ENCODE data around the gene PIK3C2G.

Gene PIK3C2G

GRCh38 chr12:18339633-18340032 lies 78.3 kb downstream of the PIK3C2G start:
- no peak for FAIRE-seq
- DNase-seq (ENCODE audit: extremely low spot score, insufficient read length, low read depth) = no peak

- FAIRE-seq (no peak), DNase-seq (ENCODE audit: extremely low spot score, insufficient read length, low read depth) (no peak)
These were observed 78.9 kb downstream of the PIK3C2G start for GRCh38 chr12:18340186-18340585.

- no peak for FAIRE-seq
- no peak for DNase-seq (ENCODE audit: extremely low spot score, insufficient read length, low read depth)
These were observed 79.5 kb downstream of the PIK3C2G start for GRCh38 chr12:18340786-18341185.

GRCh38 chr12:18343708-18344107 lies 82.4 kb downstream of the PIK3C2G start:
- FAIRE-seq (no peak), DNase-seq (ENCODE audit: extremely low spot score, insufficient read length, low read depth) (no peak)

GRCh38 chr12:18345021-18345735 lies 83.9 kb downstream of the PIK3C2G start:
- DNase-seq (ENCODE audit: extremely low spot score, insufficient read length, low read depth) = no peak
- no peak for FAIRE-seq

- no peak for DNase-seq (ENCODE audit: extremely low spot score, insufficient read length, low read depth)
- FAIRE-seq = no peak
These were observed 91.0 kb downstream of the PIK3C2G start for GRCh38 chr12:18352312-18352711.

- DNase-seq (ENCODE audit: extremely low spot score, insufficient read length, low read depth) = no peak
- no peak for FAIRE-seq
These were observed 94.1 kb downstream of the PIK3C2G start for GRCh38 chr12:18355429-18355828.

- no peak for FAIRE-seq
- DNase-seq (ENCODE audit: extremely low spot score, insufficient read length, low read depth) = no peak
These were observed 96.8 kb downstream of the PIK3C2G start for GRCh38 chr12:18358077-18358476.

- DNase-seq (ENCODE audit: extremely low spot score, insufficient read length, low read depth) (no peak), FAIRE-seq (no peak)
These were observed 97.6 kb downstream of the PIK3C2G start for GRCh38 chr12:18358930-18359329.

GRCh38 chr12:18361433-18361832 lies 100.1 kb downstream of the PIK3C2G start:
- no peak for DNase-seq (ENCODE audit: extremely low spot score, insufficient read length, low read depth)
- FAIRE-seq = no peak

GRCh38 chr12:18363321-18363720 lies 102.0 kb downstream of the PIK3C2G start:
- no peak for FAIRE-seq

GRCh38 chr12:18368594-18368993 lies 107.3 kb downstream of the PIK3C2G start:
- FAIRE-seq = no peak
- DNase-seq (ENCODE audit: extremely low spot score, insufficient read length, low read depth) = no peak

More at GRCh38 chr12:18363321-18363720, 102.0 kb downstream of the PIK3C2G start:
- no peak for DNase-seq (ENCODE audit: extremely low spot score, insufficient read length, low read depth)

GRCh38 chr12:18373181-18373580 lies 111.9 kb downstream of the PIK3C2G start:
- no peak for DNase-seq (ENCODE audit: extremely low spot score, insufficient read length, low read depth)
- no peak for FAIRE-seq

- FAIRE-seq (no peak), DNase-seq (ENCODE audit: extremely low spot score, insufficient read length, low read depth) (no peak)
These were observed 113.8 kb downstream of the PIK3C2G start for GRCh38 chr12:18375131-18375530.

GRCh38 chr12:18375583-18375982 lies 114.3 kb downstream of the PIK3C2G start:
- FAIRE-seq (no peak), DNase-seq (ENCODE audit: extremely low spot score, insufficient read length, low read depth) (no peak)

GRCh38 chr12:18382236-18382885 lies 121.0 kb downstream of the PIK3C2G start:
- DNase-seq (ENCODE audit: extremely low spot score, insufficient read length, low read depth) = no peak
- no peak for FAIRE-seq

- FAIRE-seq (no peak), DNase-seq (ENCODE audit: extremely low spot score, insufficient read length, low read depth) (no peak)
These were observed 121.9 kb downstream of the PIK3C2G start for GRCh38 chr12:18383203-18383602.

GRCh38 chr12:18387706-18388105 lies 126.4 kb downstream of the PIK3C2G start:
- FAIRE-seq (no peak), DNase-seq (ENCODE audit: extremely low spot score, insufficient read length, low read depth) (no peak)

GRCh38 chr12:18389820-18390219 lies 128.5 kb downstream of the PIK3C2G start:
- DNase-seq (ENCODE audit: extremely low spot score, insufficient read length, low read depth) (no peak), FAIRE-seq (no peak)

GRCh38 chr12:18391151-18391550 lies 129.8 kb downstream of the PIK3C2G start:
- FAIRE-seq (no peak), DNase-seq (ENCODE audit: extremely low spot score, insufficient read length, low read depth) (no peak)

GRCh38 chr12:18394742-18395141 lies 133.4 kb downstream of the PIK3C2G start:
- no peak for DNase-seq (ENCODE audit: extremely low spot score, insufficient read length, low read depth)
- no peak for FAIRE-seq

- DNase-seq (ENCODE audit: extremely low spot score, insufficient read length, low read depth) = no peak
- no peak for FAIRE-seq
These were observed 138.9 kb downstream of the PIK3C2G start for GRCh38 chr12:18400186-18400585.

All from GM18507 (cell line).